ENCODE data around the gene FAM124A.

Gene FAM124A

DNA sequence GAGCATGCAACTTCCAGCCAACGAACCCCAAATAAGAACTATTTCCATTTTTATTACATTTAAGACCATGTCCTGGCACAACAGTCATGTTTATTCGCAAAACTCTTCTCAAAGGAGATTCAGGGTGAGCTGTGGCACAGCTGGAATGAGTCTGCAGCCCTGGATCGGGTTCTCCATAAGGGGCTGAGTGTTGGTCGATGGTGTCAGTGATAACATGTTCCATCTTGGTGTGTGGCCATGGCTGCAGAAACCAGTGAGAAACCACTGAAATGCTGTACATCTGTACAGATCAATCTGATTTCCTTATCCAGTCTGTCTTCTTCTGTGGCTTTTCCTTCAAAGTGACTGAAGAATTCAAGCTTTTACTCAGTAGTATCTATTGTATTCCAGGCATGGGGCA, 15.2 kb downstream of the FAM124A start:
- TF ChIP-seq, protein P1, sequence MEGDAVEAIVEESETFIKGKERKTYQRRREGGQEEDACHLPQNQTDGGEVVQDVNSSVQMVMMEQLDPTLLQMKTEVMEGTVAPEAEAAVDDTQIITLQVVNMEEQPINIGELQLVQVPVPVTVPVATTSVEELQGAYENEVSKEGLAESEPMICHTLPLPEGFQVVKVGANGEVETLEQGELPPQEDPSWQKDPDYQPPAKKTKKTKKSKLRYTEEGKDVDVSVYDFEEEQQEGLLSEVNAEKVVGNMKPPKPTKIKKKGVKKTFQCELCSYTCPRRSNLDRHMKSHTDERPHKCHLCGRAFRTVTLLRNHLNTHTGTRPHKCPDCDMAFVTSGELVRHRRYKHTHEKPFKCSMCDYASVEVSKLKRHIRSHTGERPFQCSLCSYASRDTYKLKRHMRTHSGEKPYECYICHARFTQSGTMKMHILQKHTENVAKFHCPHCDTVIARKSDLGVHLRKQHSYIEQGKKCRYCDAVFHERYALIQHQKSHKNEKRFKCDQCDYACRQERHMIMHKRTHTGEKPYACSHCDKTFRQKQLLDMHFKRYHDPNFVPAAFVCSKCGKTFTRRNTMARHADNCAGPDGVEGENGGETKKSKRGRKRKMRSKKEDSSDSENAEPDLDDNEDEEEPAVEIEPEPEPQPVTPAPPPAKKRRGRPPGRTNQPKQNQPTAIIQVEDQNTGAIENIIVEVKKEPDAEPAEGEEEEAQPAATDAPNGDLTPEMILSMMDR (IDR thresholded peaks at IDR 0.05; ENCODE audit: low read depth, low read length): no peak
- TF ChIP-seq POLR2A (IDR thresholded peaks at IDR 0.05; ENCODE audit: extremely low read depth, insufficient read length) (no peak), MYC (IDR thresholded peaks at IDR 0.05; ENCODE audit: low read depth, low read length) (no peak)
- TF ChIP-seq, protein P2, sequence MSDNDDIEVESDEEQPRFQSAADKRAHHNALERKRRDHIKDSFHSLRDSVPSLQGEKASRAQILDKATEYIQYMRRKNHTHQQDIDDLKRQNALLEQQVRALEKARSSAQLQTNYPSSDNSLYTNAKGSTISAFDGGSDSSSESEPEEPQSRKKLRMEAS (IDR thresholded peaks at IDR 0.05; ENCODE audit: low read depth, low read length): no peak
- H3K4me3 ChIP-seq (ENCODE audit: low read depth, low read length): no peak overlapping the region
- DNase-seq (ENCODE audit: low read depth): no peak

DNA sequence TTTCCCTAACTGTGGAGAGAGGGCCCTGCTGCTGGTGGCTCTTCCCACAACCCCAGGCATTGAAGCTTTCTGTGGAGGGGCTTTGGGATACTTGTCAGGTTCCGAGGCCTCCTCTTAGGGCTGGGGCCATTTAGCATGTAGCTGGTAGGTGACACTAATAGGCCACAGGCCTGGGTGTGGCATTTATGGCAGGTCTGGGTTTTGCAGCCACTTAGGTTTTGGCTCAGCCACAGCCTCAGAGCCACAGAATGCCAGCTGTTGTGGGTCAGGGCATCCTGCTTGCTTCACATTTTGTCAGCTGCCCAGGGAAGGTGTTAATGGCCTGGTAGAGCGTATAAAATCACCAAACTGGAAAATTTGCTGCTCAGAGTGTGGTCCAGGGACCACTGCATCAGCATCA, 15.7 kb downstream of the FAM124A start:
- TF ChIP-seq, protein P1 (IDR thresholded peaks at IDR 0.05; ENCODE audit: low read depth, low read length): no peak
- TF ChIP-seq POLR2A (IDR thresholded peaks at IDR 0.05; ENCODE audit: extremely low read depth, insufficient read length) (no peak), MYC (IDR thresholded peaks at IDR 0.05; ENCODE audit: low read depth, low read length) (no peak)
- TF ChIP-seq, protein P2 (IDR thresholded peaks at IDR 0.05; ENCODE audit: low read depth, low read length): no peak
- DNase-seq (ENCODE audit: low read depth): no peak
- no peak overlapping the region for H3K4me3 ChIP-seq (ENCODE audit: low read depth, low read length)

DNA sequence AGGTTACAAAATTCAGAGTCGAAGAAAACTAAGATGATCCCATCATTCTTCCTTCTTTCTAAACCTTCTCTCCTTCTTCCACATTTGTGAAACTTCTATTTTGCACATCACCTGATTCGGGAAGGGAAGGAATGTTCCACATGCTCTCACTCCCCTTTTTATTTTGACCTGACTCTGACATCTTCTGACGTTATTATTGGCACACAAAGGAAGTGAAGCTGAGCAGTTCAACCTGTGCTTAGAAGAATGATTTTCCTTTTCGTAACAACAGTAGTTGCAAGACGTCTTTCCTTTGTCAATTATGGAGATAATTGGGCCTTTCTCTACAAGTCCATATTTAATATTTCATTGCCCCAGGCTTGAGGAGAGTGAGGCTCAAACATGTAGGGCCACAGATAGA, 18.0 kb downstream of the FAM124A start:
- H3K4me3 ChIP-seq (ENCODE audit: low read depth, low read length): no peak overlapping the region
- no peak for TF ChIP-seq MYC (IDR thresholded peaks at IDR 0.05; ENCODE audit: low read depth, low read length)
- TF ChIP-seq, protein P1 (IDR thresholded peaks at IDR 0.05; ENCODE audit: low read depth, low read length): no peak
- TF ChIP-seq POLR2A (IDR thresholded peaks at IDR 0.05; ENCODE audit: extremely low read depth, insufficient read length): no peak
- TF ChIP-seq, protein P2 (IDR thresholded peaks at IDR 0.05; ENCODE audit: low read depth, low read length): no peak
- DNase-seq (ENCODE audit: low read depth): no peak

DNA sequence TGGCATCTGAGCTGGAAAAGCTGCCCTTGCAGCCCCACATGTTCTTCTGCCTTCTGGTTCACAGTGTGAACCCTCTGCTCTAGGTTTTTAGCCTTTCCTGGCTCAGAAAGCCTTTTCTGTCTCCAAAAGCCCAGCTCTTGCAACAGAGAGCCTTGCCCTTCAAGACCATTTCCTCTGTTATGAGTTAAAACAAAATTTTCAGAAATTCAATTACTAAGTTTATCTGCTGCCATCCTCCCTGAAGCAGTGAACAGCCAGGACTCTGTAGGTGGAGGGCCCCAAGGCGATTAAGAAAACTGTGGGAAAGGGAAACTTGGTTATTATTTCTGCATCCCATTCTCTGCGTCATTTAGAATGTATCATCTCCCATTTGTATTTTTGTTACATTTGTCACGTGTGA, 18.8 kb downstream of the FAM124A start:
- peak; percentile 50 for DNase-seq (ENCODE audit: low read depth)
- TF ChIP-seq, protein P1 (IDR thresholded peaks at IDR 0.05; ENCODE audit: low read depth, low read length): no peak
- TF ChIP-seq POLR2A (IDR thresholded peaks at IDR 0.05; ENCODE audit: extremely low read depth, insufficient read length): no peak
- TF ChIP-seq, protein P2 (IDR thresholded peaks at IDR 0.05; ENCODE audit: low read depth, low read length): no peak
- no peak for TF ChIP-seq MYC (IDR thresholded peaks at IDR 0.05; ENCODE audit: low read depth, low read length)
- no peak overlapping the region for H3K4me3 ChIP-seq (ENCODE audit: low read depth, low read length)

DNA sequence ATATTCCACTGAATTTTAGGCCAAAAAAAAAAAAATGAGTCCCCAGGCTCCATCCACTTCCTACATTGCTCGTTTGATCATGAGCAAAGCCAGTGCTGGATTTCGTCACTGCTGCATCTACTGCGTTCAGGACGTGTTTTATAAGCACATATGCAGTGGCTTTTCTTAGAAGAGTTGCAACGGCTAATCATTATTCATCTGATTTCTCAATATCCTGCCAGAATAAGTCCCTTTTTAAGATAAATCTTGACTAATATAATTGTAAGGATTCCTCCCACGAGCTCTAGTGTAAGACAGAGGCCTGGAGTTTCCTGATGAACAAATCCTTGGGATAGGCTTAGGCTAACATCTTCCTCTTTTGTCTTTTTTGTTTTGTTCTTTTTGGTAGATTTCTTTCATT, 19.5 kb downstream of the FAM124A start:
- TF ChIP-seq, protein P2 (IDR thresholded peaks at IDR 0.05; ENCODE audit: low read depth, low read length): no peak
- no peak for TF ChIP-seq POLR2A (IDR thresholded peaks at IDR 0.05; ENCODE audit: extremely low read depth, insufficient read length)
- no peak for TF ChIP-seq MYC (IDR thresholded peaks at IDR 0.05; ENCODE audit: low read depth, low read length)
- TF ChIP-seq, protein P1 (IDR thresholded peaks at IDR 0.05; ENCODE audit: low read depth, low read length): no peak
- no peak overlapping the region for H3K4me3 ChIP-seq (ENCODE audit: low read depth, low read length)
- DNase-seq (ENCODE audit: low read depth): peak; percentile 92

DNA sequence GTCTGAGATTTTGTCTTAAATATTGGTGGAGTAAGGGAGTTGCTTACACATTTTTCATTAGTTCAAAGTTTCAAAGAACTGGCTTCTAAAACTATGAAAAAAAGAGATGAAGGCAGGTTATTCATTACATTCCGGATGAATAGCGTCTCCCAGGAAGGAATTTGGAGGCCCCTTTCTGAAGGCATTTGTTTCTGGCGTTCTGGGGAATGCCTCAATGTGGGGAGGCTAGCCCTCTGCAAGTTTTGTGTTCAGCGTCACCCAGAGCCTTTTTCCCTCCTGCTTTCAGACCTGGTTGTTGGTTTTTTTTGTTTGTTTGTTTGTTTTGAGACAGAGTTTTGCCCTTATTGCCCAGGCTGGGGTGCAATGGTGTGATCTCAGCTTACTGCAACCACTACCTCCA, 21.0 kb downstream of the FAM124A start:
- DNase-seq (ENCODE audit: low read depth): no peak
- H3K4me3 ChIP-seq (ENCODE audit: low read depth, low read length): no peak overlapping the region
- TF ChIP-seq, protein P2 (IDR thresholded peaks at IDR 0.05; ENCODE audit: low read depth, low read length): no peak
- TF ChIP-seq POLR2A (IDR thresholded peaks at IDR 0.05; ENCODE audit: extremely low read depth, insufficient read length): no peak
- no peak for TF ChIP-seq MYC (IDR thresholded peaks at IDR 0.05; ENCODE audit: low read depth, low read length)
- TF ChIP-seq, protein P1 (IDR thresholded peaks at IDR 0.05; ENCODE audit: low read depth, low read length): no peak
